NB4 (cell line): ENCODE measurements around the gene NOS1.

Source experiments
- MYC ChIP-seq: IDR thresholded peaks from 2 replicates; pipeline ENCODE4 v1.6.1; 2011; ENCODE audit warnings: low read depth, low read length
- POLR2A ChIP-seq: IDR thresholded peaks from 2 replicates; pipeline ENCODE4 v1.6.1; 2011; ENCODE audit warnings: mild to moderate bottlenecking; ENCODE audit not compliant: insufficient read length; ENCODE audit errors: extremely low read depth
- TF ChIP-seq, protein P1 (sequence below): IDR thresholded peaks from one replicate; pipeline ENCODE4 v1.5.1; 2012; ENCODE audit warnings: low read depth, low read length
- TF ChIP-seq, protein P2 (sequence below): IDR thresholded peaks from 2 replicates; pipeline ENCODE4 v1.6.1; 2011; ENCODE audit warnings: low read depth, low read length

DNA sequence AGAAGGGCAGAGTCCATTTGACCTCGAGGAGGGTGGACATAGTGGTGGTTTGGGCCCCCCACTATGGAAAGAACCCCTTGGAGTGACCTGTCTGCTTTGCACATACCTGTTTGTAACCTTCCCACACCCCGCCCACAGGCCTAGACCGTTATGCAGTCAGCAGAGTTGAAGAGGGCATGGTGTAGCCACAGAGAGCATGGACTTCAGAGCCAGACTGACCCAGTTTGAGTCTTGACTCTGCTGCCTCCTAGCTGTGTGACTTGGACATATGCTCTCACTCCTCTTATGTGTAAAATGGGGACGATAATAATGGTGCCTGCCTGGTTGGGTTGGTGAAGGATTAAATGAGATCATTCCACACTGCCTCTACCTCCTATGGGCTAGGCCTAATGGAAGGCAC, 40.9 kb upstream of the NOS1 start:
- TF ChIP-seq POLR2A (no peak), MYC (no peak)
- TF ChIP-seq, protein P1, sequence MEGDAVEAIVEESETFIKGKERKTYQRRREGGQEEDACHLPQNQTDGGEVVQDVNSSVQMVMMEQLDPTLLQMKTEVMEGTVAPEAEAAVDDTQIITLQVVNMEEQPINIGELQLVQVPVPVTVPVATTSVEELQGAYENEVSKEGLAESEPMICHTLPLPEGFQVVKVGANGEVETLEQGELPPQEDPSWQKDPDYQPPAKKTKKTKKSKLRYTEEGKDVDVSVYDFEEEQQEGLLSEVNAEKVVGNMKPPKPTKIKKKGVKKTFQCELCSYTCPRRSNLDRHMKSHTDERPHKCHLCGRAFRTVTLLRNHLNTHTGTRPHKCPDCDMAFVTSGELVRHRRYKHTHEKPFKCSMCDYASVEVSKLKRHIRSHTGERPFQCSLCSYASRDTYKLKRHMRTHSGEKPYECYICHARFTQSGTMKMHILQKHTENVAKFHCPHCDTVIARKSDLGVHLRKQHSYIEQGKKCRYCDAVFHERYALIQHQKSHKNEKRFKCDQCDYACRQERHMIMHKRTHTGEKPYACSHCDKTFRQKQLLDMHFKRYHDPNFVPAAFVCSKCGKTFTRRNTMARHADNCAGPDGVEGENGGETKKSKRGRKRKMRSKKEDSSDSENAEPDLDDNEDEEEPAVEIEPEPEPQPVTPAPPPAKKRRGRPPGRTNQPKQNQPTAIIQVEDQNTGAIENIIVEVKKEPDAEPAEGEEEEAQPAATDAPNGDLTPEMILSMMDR: peak; percentile 17
- TF ChIP-seq, protein P2, sequence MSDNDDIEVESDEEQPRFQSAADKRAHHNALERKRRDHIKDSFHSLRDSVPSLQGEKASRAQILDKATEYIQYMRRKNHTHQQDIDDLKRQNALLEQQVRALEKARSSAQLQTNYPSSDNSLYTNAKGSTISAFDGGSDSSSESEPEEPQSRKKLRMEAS: no peak
